ENCODE results near the gene MBNL2.

Gene MBNL2

GRCh38 chr13:97231118-97231828 lies 9.1 kb downstream of the MBNL2 start:
- Histone ChIP-seq H3K4me1 (ENCODE audit: low read length) (peaks cover 11% of the 10 kb centered on the region), H3K4me2 (ENCODE audit: low read depth, low read length) (no peak overlapping the region), H3F3A (ENCODE audit: insufficient read depth, low read length) (peaks cover 14% of the 10 kb centered on the region), H2AFZ (ENCODE audit: low read length) (no peak overlapping the region), H3K27me3 (replicated peaks; ENCODE audit: insufficient read depth, low read length) (no peaks in the 10 kb centered on the region), H3K36me3 (replicated peaks; ENCODE audit: insufficient read depth, low read length) (no peaks in the 10 kb centered on the region), H3K4me3 (ENCODE audit: low read length) (no peak overlapping the region), H3K9me3 (replicated peaks; ENCODE audit: insufficient read depth, low read length) (no peaks in the 10 kb centered on the region), H3K9ac (ENCODE audit: low read length) (no peak overlapping the region), H3K27ac (ENCODE audit: low read length) (no peak overlapping the region), H3K79me2 (ENCODE audit: low read length) (peaks cover 96% of the 10 kb centered on the region), H4K20me1 (ENCODE audit: insufficient read depth, low read length) (no peaks in the 10 kb centered on the region), H3K9me2 (replicated peaks; ENCODE audit: insufficient read depth, low read length) (no peaks in the 10 kb centered on the region)
- DNase-seq: no peak
- TF ChIP-seq EZH2phosphoT487 (IDR thresholded peaks at IDR 0.05; ENCODE audit: low read length) (no peak), EZH2 (optimal IDR thresholded peaks at IDR 0.05; ENCODE audit: low read depth, low read length) (no peak), CTCF (IDR thresholded peaks at IDR 0.05; ENCODE audit: low read length) (no peak)

- no peaks in the 10 kb centered on the region for H3K9me2 ChIP-seq (replicated peaks; ENCODE audit: insufficient read depth, low read length)
- DNase-seq: no peak
- H3K36me3 ChIP-seq (replicated peaks; ENCODE audit: insufficient read depth, low read length): no peaks in the 10 kb centered on the region
- TF ChIP-seq CTCF (IDR thresholded peaks at IDR 0.05; ENCODE audit: low read length) (no peak), EZH2 (optimal IDR thresholded peaks at IDR 0.05; ENCODE audit: low read depth, low read length) (no peak), EZH2phosphoT487 (IDR thresholded peaks at IDR 0.05; ENCODE audit: low read length) (no peak)
- no peaks in the 10 kb centered on the region for H3K9me3 ChIP-seq (replicated peaks; ENCODE audit: insufficient read depth, low read length)
- H2AFZ ChIP-seq (ENCODE audit: low read length): no peak overlapping the region
- no peak overlapping the region for H3K27ac ChIP-seq (ENCODE audit: low read length)
- no peak overlapping the region for H3K4me3 ChIP-seq (ENCODE audit: low read length)
- H3K27me3 ChIP-seq (replicated peaks; ENCODE audit: insufficient read depth, low read length): no peaks in the 10 kb centered on the region
- H3F3A ChIP-seq (ENCODE audit: insufficient read depth, low read length): peaks cover 9% of the 10 kb centered on the region
- H4K20me1 ChIP-seq (ENCODE audit: insufficient read depth, low read length): no peaks in the 10 kb centered on the region
- H3K9ac ChIP-seq (ENCODE audit: low read length): no peak overlapping the region
- peaks cover 96% of the 10 kb centered on the region for H3K79me2 ChIP-seq (ENCODE audit: low read length)
- peaks cover 7% of the 10 kb centered on the region for H3K4me1 ChIP-seq (ENCODE audit: low read length)
- H3K4me2 ChIP-seq (ENCODE audit: low read depth, low read length): no peak overlapping the region
Measured at GRCh38 chr13:97231829-97232196, 9.7 kb downstream of the MBNL2 start.

- no peak overlapping the region for H2AFZ ChIP-seq (ENCODE audit: low read length)
- no peak for TF ChIP-seq EZH2phosphoT487 (IDR thresholded peaks at IDR 0.05; ENCODE audit: low read length)
- H3K27ac ChIP-seq (ENCODE audit: low read length): no peak overlapping the region
- H3F3A ChIP-seq (ENCODE audit: insufficient read depth, low read length): no peaks in the 10 kb centered on the region
- H3K27me3 ChIP-seq (replicated peaks; ENCODE audit: insufficient read depth, low read length): no peaks in the 10 kb centered on the region
- no peaks in the 10 kb centered on the region for H3K36me3 ChIP-seq (replicated peaks; ENCODE audit: insufficient read depth, low read length)
- no peaks in the 10 kb centered on the region for H3K9me3 ChIP-seq (replicated peaks; ENCODE audit: insufficient read depth, low read length)
- peaks cover 4% of the 10 kb centered on the region; the same call in 1 of the 2 replicates for H4K20me1 ChIP-seq (ENCODE audit: insufficient read depth, low read length)
- no peaks in the 10 kb centered on the region for H3K4me1 ChIP-seq (ENCODE audit: low read length)
- H3K79me2 ChIP-seq (ENCODE audit: low read length): peaks cover 97% of the 10 kb centered on the region
- DNase-seq: no peak
- H3K4me3 ChIP-seq (ENCODE audit: low read length): no peak overlapping the region
- H3K4me2 ChIP-seq (ENCODE audit: low read depth, low read length): no peak overlapping the region
- no peaks in the 10 kb centered on the region for H3K9me2 ChIP-seq (replicated peaks; ENCODE audit: insufficient read depth, low read length)
- no peak overlapping the region for H3K9ac ChIP-seq (ENCODE audit: low read length)
Measured at GRCh38 chr13:97233499-97233898, 11.4 kb downstream of the MBNL2 start.

GRCh38 chr13:97234236-97234635 lies 12.1 kb downstream of the MBNL2 start:
- H3K9me2 ChIP-seq (replicated peaks; ENCODE audit: insufficient read depth, low read length): no peaks in the 10 kb centered on the region
- H3F3A ChIP-seq (ENCODE audit: insufficient read depth, low read length): no peaks in the 10 kb centered on the region
- no peak for TF ChIP-seq CTCF (IDR thresholded peaks at IDR 0.05; ENCODE audit: low read length)
- TF ChIP-seq EZH2phosphoT487 (IDR thresholded peaks at IDR 0.05; ENCODE audit: low read length): no peak
- TF ChIP-seq EZH2 (optimal IDR thresholded peaks at IDR 0.05; ENCODE audit: low read depth, low read length): no peak
- H3K4me2 ChIP-seq (ENCODE audit: low read depth, low read length): no peak overlapping the region
- H3K9ac ChIP-seq (ENCODE audit: low read length): no peak overlapping the region
- H3K4me3 ChIP-seq (ENCODE audit: low read length): no peak overlapping the region
- H2AFZ ChIP-seq (ENCODE audit: low read length): no peak overlapping the region
- no peaks in the 10 kb centered on the region for H3K4me1 ChIP-seq (ENCODE audit: low read length)
- H3K9me3 ChIP-seq (replicated peaks; ENCODE audit: insufficient read depth, low read length): no peaks in the 10 kb centered on the region
- no peak for DNase-seq
- no peaks in the 10 kb centered on the region for H3K36me3 ChIP-seq (replicated peaks; ENCODE audit: insufficient read depth, low read length)
- no peaks in the 10 kb centered on the region for H3K27me3 ChIP-seq (replicated peaks; ENCODE audit: insufficient read depth, low read length)
- H3K27ac ChIP-seq (ENCODE audit: low read length): no peak overlapping the region
- H4K20me1 ChIP-seq (ENCODE audit: insufficient read depth, low read length): peaks cover 4% of the 10 kb centered on the region; the same call in 1 of the 2 replicates
- H3K79me2 ChIP-seq (ENCODE audit: low read length): peaks cover 97% of the 10 kb centered on the region

Measured in MM.1S (cell line).